Large intestine (tissue), 3 donors: Measurements from ENCODE around the gene DENND1A. TPM values are rescaled to one million over a fixed set of nuclear protein-coding genes. Genes with fewer than 3 reads are reported as not detected.

Source experiments
- DNase-seq, 2 donors: peaks; one replicate each; pipeline versions ENCODE4 v3.0.0 to v3.0.0-alpha.2; 2013
- H3K27ac ChIP-seq: one replicate; pipeline ENCODE4 v1.5.1; 2013; ENCODE audit warnings: low read length
- H3K27me3 ChIP-seq: 2 replicates; pipeline ENCODE4 v1.6.1; 2013; ENCODE audit warnings: low read length; ENCODE audit not compliant: control insufficient read depth, insufficient read depth
- H3K36me3 ChIP-seq: 2 replicates; pipeline ENCODE4 v1.6.1; 2013; ENCODE audit warnings: low read length; ENCODE audit not compliant: control insufficient read depth, insufficient read depth
- H3K4me1 ChIP-seq: one replicate; pipeline ENCODE4 v1.6.1; 2013; ENCODE audit warnings: low read length; ENCODE audit not compliant: control insufficient read depth, insufficient read depth
- H3K4me3 ChIP-seq: one replicate; pipeline ENCODE4 v1.5.1; 2013; ENCODE audit warnings: low read length
- H3K9me3 ChIP-seq: one replicate; pipeline ENCODE4 v1.6.1; 2013; ENCODE audit warnings: mild to moderate bottlenecking, low read depth, low read length, moderate library complexity; ENCODE audit not compliant: control insufficient read depth
- WGBS: methylation state at CpG from one replicate; pipeline ENCODE4 v1.1.5; 2013; ENCODE audit warnings: low lambda C conversion rate; ENCODE audit not compliant: insufficient coverage; 5-methylcytosine and 5-hydroxymethylcytosine counted together
- polyA plus RNA-seq: library from polyadenylated mRNA; unstranded; fragments of 120-200 nt; gene quantifications from one replicate; pipeline ENCODE4 v1.2.1, GENCODE V29; 2013

Gene DENND1A
- polyA plus RNA-seq, 1 donor: 29.7 TPM

GRCh38 chr9:123375469-123376132 is 554.3 kb downstream of the DENND1A start:
- peaks cover 3% of the 10 kb centered on the region for H3K9me3 ChIP-seq
- peak; percentile 70 to 87 for DNase-seq
- H3K27me3 ChIP-seq: peaks cover 39% of the 10 kb centered on the region
- no CpG with 5 or more reads among the region's 14 CpGs for WGBS
- no peak overlapping the region for H3K4me3 ChIP-seq
- peaks cover 40% of the 10 kb centered on the region for H3K4me1 ChIP-seq
- H3K27ac ChIP-seq: peak overlapping the region; percentile 46
- H3K36me3 ChIP-seq: peaks cover 2% of the 10 kb centered on the region

- DNase-seq: no peak
- no CpG with 5 or more reads among the region's 10 CpGs for WGBS
- no peak overlapping the region for H3K27ac ChIP-seq
- peaks cover 3% of the 10 kb centered on the region for H3K9me3 ChIP-seq
- H3K4me3 ChIP-seq: no peak overlapping the region
- H3K36me3 ChIP-seq: no peaks in the 10 kb centered on the region
- H3K27me3 ChIP-seq: peaks cover 49% of the 10 kb centered on the region
- peaks cover 40% of the 10 kb centered on the region for H3K4me1 ChIP-seq
Observed at GRCh38 chr9:123373946-123374345, 556.0 kb downstream of the DENND1A start.

GRCh38 chr9:123373447-123373923 is 556.4 kb downstream of the DENND1A start:
- no peak for DNase-seq
- Histone ChIP-seq H3K4me1 (peaks cover 40% of the 10 kb centered on the region), H3K36me3 (no peaks in the 10 kb centered on the region), H3K27ac (no peak overlapping the region), H3K27me3 (peaks cover 49% of the 10 kb centered on the region), H3K9me3 (peaks cover 3% of the 10 kb centered on the region), H3K4me3 (no peak overlapping the region)
- no CpG with 5 or more reads among the region's 60 CpGs for WGBS

GRCh38 chr9:123372766-123373446 is 557.0 kb downstream of the DENND1A start:
- no peak overlapping the region for H3K27ac ChIP-seq
- peaks cover 40% of the 10 kb centered on the region for H3K4me1 ChIP-seq
- no CpG with 5 or more reads among the region's 58 CpGs for WGBS
- H3K4me3 ChIP-seq: no peak overlapping the region
- peaks cover 49% of the 10 kb centered on the region for H3K27me3 ChIP-seq
- no peaks in the 10 kb centered on the region for H3K36me3 ChIP-seq
- no peak for DNase-seq
- peaks cover 3% of the 10 kb centered on the region for H3K9me3 ChIP-seq

GRCh38 chr9:123371805-123372590 is 557.9 kb downstream of the DENND1A start:
- Histone ChIP-seq H3K36me3 (no peaks in the 10 kb centered on the region), H3K9me3 (peaks cover 3% of the 10 kb centered on the region), H3K27ac (no peak overlapping the region), H3K4me1 (peaks cover 34% of the 10 kb centered on the region), H3K27me3 (peaks cover 49% of the 10 kb centered on the region), H3K4me3 (no peak overlapping the region)
- no peak for DNase-seq
- no CpG with 5 or more reads among the region's 14 CpGs for WGBS

GRCh38 chr9:123371228-123371584 is 558.7 kb downstream of the DENND1A start:
- DNase-seq: no peak
- no CpG with 5 or more reads among the region's 18 CpGs for WGBS
- no peak overlapping the region for H3K4me3 ChIP-seq
- H3K9me3 ChIP-seq: peaks cover 3% of the 10 kb centered on the region
- H3K27ac ChIP-seq: no peak overlapping the region
- H3K27me3 ChIP-seq: peaks cover 49% of the 10 kb centered on the region
- H3K4me1 ChIP-seq: peaks cover 26% of the 10 kb centered on the region
- no peaks in the 10 kb centered on the region for H3K36me3 ChIP-seq

GRCh38 chr9:123370526-123371227 is 559.2 kb downstream of the DENND1A start:
- no peak for DNase-seq

GRCh38 chr9:123370108-123370507 is 559.8 kb downstream of the DENND1A start:
- Histone ChIP-seq H3K4me1 (peaks cover 16% of the 10 kb centered on the region), H3K27me3 (peaks cover 49% of the 10 kb centered on the region), H3K9me3 (peaks cover 3% of the 10 kb centered on the region), H3K4me3 (no peak overlapping the region), H3K27ac (no peak overlapping the region), H3K36me3 (no peaks in the 10 kb centered on the region)
- DNase-seq: no peak
- WGBS: no CpG with 5 or more reads among the region's 13 CpGs

More at GRCh38 chr9:123370526-123371227, 559.2 kb downstream of the DENND1A start:
- no CpG with 5 or more reads among the region's 29 CpGs for WGBS
- peaks cover 22% of the 10 kb centered on the region for H3K4me1 ChIP-seq
- peaks cover 49% of the 10 kb centered on the region for H3K27me3 ChIP-seq
- no peak overlapping the region for H3K27ac ChIP-seq
- peaks cover 3% of the 10 kb centered on the region for H3K9me3 ChIP-seq
- H3K4me3 ChIP-seq: no peak overlapping the region
- no peaks in the 10 kb centered on the region for H3K36me3 ChIP-seq

GRCh38 chr9:123369296-123369695 is 560.6 kb downstream of the DENND1A start:
- Histone ChIP-seq H3K27ac (no peak overlapping the region), H3K27me3 (peaks cover 42% of the 10 kb centered on the region), H3K9me3 (peaks cover 3% of the 10 kb centered on the region), H3K36me3 (no peaks in the 10 kb centered on the region), H3K4me1 (peaks cover 8% of the 10 kb centered on the region), H3K4me3 (no peak overlapping the region)
- DNase-seq: no peak
- WGBS: 100% methylated on average over 1 of the region's 3 CpGs
